Chondrocyte (in vitro differentiated cells): ENCODE results near the gene PCSK4. TPM values are rescaled to one million over a fixed set of nuclear protein-coding genes. Genes with fewer than 3 reads are reported as not detected.

Source experiments
- DNase-seq: peaks from one replicate; pipeline ENCODE4 v3.0.0; 2021; ENCODE audit warnings: mixed read lengths, low spot score
- H3K27ac Mint-ChIP-seq: one replicate; pipeline ENCODE4 v1.8.0; 2021; ENCODE audit warnings: mild to moderate bottlenecking, moderate library complexity, mixed read lengths; ENCODE audit not compliant: unreplicated experiment
- H3K27me3 Mint-ChIP-seq: 2 replicates; pipeline ENCODE4 v1.8.0; 2021; ENCODE audit warnings: low read depth, mixed read lengths
- H3K36me3 Mint-ChIP-seq: 2 replicates; pipeline ENCODE4 v1.8.0; 2021; ENCODE audit warnings: low read depth, mixed read lengths
- H3K4me1 Mint-ChIP-seq: 2 replicates; pipeline ENCODE4 v1.8.0; 2021; ENCODE audit warnings: low read depth, mild to moderate bottlenecking, mixed read lengths
- H3K4me3 Mint-ChIP-seq: one replicate; pipeline ENCODE4 v1.8.0; 2021; ENCODE audit warnings: mild to moderate bottlenecking, moderate library complexity, mixed read lengths; ENCODE audit not compliant: unreplicated experiment
- H3K9me3 Mint-ChIP-seq: 2 replicates; pipeline ENCODE4 v1.8.0; 2021; ENCODE audit warnings: low read depth, mixed read lengths
- total RNA-seq: library from RNA; stranded (reverse); gene quantifications from 3 replicates; pipeline ENCODE4 v1.2.1, GENCODE V29; 2021
- TF ChIP-seq, protein P1 (sequence below): fragments of 200-600 bp; sonication (generic); IDR thresholded peaks from 2 replicates; pipeline ENCODE4 v1.5.0; 2021; ENCODE audit warnings: antibody characterized with exemption, mild to moderate bottlenecking, moderate library complexity

The PCSK4 gene
- total RNA-seq, 1 donor from 2014 or later, result 3.9 TPM

DNA sequence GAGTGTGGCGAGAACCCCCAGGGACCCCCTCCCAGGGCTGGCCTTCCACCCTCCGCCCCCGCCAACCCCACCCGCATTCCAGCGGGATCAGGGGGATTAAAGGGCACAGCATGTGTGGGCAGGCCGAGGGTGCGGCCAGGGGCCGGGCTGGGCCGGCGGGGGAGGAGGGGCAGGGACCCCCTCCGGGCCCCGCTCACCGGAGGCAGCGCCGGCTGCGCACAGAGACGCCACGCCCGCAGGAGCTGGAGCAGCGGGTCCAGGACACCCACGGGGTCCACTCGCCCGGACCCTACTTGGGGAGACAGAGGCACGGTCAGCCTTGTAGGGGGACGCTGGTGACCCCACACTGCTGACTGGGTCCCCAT is 20.3 kb upstream of the PCSK4 start:
- no peak overlapping the region for H3K4me3 Mint-ChIP-seq
- H3K4me1 Mint-ChIP-seq, result peaks cover 19% of the 10 kb centered on the region
- no peaks in the 10 kb centered on the region for H3K27me3 Mint-ChIP-seq
- no peaks in the 10 kb centered on the region for H3K36me3 Mint-ChIP-seq
- TF ChIP-seq, protein P1, sequence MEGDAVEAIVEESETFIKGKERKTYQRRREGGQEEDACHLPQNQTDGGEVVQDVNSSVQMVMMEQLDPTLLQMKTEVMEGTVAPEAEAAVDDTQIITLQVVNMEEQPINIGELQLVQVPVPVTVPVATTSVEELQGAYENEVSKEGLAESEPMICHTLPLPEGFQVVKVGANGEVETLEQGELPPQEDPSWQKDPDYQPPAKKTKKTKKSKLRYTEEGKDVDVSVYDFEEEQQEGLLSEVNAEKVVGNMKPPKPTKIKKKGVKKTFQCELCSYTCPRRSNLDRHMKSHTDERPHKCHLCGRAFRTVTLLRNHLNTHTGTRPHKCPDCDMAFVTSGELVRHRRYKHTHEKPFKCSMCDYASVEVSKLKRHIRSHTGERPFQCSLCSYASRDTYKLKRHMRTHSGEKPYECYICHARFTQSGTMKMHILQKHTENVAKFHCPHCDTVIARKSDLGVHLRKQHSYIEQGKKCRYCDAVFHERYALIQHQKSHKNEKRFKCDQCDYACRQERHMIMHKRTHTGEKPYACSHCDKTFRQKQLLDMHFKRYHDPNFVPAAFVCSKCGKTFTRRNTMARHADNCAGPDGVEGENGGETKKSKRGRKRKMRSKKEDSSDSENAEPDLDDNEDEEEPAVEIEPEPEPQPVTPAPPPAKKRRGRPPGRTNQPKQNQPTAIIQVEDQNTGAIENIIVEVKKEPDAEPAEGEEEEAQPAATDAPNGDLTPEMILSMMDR, result no peak
- DNase-seq, result no peak
- no peak overlapping the region for H3K27ac Mint-ChIP-seq
- H3K9me3 Mint-ChIP-seq, result no peaks in the 10 kb centered on the region

DNA sequence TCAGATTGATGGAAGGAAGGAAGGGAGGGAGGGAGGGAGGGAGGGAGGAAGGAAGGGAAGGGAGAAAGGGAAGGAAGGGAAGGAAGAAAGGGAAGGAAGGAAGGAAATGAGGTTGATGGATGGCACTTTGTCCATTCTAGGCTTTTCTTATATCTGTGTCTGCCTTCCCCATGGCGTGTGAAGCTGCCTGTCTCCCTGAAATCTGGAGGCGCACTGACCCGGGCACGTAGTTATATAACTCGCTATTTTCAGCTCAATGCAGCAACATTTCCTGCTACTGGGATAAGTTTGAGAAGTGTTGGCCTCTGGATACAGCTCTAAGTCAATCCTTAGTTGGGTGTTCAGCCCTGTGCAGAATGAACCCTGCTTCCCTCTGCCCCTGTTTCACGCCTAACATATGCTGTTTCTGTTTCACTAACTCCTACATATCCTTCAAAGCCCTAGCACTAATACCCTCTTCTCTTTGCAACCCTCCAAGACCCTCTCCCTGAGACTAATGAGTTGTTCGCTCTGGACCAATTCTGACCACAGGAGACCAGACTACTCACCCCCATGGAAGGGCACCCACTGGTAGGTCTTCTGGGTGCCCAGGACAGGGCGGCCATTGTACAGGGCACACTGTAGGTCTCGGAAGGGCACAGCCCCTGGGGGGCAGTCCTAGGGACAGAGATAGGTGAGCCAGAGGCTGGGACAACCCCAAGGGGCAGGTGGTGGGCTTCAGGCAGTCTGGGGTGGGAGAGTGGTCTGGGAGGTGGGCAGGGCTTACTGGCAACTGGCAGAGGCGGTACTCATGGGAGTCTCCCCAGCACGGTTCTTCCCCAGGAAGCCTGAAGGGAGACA is 19.7 kb upstream of the PCSK4 start:
- TF ChIP-seq, protein P1, result no peak
- H3K9me3 Mint-ChIP-seq, result no peaks in the 10 kb centered on the region

DNA sequence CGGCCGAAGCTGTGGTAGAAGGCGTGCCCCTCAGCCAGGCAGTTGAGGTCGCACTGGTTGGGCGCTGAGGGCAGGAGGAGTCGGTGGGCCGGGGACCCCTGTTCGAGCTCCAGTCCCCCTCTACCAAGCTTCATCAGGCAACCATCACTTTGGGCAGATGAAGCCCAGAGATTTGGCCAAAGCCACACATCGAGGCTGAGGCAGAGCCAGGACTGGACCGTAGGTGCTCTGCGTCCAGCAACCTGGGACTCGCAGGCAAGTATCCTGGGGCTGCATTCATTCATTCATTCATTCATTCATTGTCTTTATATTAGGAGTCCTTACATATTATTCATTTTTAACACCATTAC is 18.3 kb upstream of the PCSK4 start:
- Mint-ChIP-seq H3K27me3 (peaks cover 4% of the 10 kb centered on the region), H3K9me3 (no peaks in the 10 kb centered on the region), H3K4me3 (peak overlapping the region; percentile 9), H3K36me3 (no peaks in the 10 kb centered on the region), H3K4me1 (peaks cover 19% of the 10 kb centered on the region), H3K27ac (peak overlapping the region; percentile 32)
- TF ChIP-seq, protein P1, result no peak
- DNase-seq, result no peak

More for the DNA sequence above, 19.7 kb upstream of the PCSK4 start:
- Mint-ChIP-seq H3K27me3 (no peaks in the 10 kb centered on the region), H3K36me3 (no peaks in the 10 kb centered on the region), H3K27ac (peak overlapping the region; percentile 51), H3K4me3 (no peak overlapping the region), H3K4me1 (peaks cover 19% of the 10 kb centered on the region)
- DNase-seq, result no peak

DNA sequence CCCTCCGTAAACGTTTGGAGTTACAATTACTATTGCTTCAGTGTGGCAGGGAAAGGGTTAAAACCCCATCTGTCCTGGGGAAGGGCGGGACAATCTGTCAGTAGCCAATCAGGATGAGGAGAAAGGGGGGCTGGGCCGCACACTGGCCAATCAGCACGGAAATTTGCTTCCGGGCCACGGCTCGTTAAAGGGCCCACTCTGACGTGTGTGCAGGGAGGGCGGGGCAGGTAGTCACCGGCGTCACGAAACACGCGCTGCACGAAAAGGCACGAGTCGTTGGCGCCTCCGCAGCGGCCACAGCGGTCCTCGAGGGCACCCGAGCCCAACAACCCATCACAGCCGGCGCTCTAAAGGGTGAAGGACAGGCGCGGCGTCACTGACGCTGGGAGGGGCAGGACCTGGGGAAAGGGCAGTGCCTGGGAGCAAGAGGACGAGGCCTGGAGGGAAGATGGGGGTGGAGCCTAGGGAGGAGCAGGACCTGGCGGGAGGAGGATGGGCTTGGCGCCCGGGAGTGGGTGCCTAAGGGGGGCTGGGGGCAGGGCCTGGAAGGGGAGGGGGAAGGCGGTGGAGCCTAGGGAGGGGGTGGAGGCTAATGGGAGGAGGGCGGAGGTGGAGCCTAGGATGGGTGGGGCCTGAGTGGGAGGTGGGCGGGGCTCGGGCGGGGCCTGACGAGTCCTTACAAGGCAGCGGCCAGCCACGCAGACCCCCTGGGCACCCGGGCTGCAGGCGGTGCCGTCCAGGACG is 17.8 kb upstream of the PCSK4 start:
- Mint-ChIP-seq H3K9me3 (no peaks in the 10 kb centered on the region), H3K36me3 (no peaks in the 10 kb centered on the region), H3K4me3 (peak overlapping the region; percentile 90), H3K27me3 (peaks cover 7% of the 10 kb centered on the region), H3K4me1 (peaks cover 19% of the 10 kb centered on the region), H3K27ac (peak overlapping the region; percentile 99)
- TF ChIP-seq, protein P1, result no peak
- peak; percentile 97 for DNase-seq

DNA sequence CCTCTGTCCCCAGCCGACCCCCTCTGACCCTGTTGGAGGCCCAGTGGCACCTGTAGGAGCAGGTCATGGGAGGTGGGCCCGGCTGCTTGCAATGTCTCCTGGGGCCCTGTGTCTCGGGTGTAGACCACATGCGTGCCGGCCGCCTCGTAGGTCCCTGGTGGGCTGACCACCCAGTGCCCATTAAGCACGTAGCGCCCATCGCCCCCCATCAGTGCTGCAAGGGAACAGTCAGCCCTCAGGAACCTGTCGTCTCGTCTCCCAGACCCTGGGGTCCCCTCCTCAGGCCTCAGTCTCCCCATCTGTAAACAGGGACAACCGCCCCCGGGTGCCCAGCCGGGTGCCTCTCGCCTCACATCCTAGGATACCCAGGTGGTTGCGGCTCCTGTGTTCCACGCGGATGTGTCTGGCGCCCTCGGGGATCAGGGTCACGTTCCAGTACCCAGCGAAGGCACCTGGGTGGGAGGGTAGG is 17.1 kb upstream of the PCSK4 start:
- H3K27me3 Mint-ChIP-seq, result peaks cover 7% of the 10 kb centered on the region
- TF ChIP-seq, protein P1, result no peak
- peak overlapping the region; percentile 99 for H3K27ac Mint-ChIP-seq
- peaks cover 14% of the 10 kb centered on the region for H3K4me1 Mint-ChIP-seq
- DNase-seq, result no peak
- no peaks in the 10 kb centered on the region for H3K9me3 Mint-ChIP-seq
- H3K36me3 Mint-ChIP-seq, result no peaks in the 10 kb centered on the region
- H3K4me3 Mint-ChIP-seq, result no peak overlapping the region
